NCI-H345 treated with DMSO at 0.1 percent for 48 hours (cell line): ENCODE results near the gene LRP6.
"Not testable (repeated sequence)": the region's sequence is repeated elsewhere in the genome, so short reads cannot be mapped to it uniquely, and the experiment has no call there.

Experiments
- DNase-seq: peaks from one replicate; lab custom pipeline; 2025; ENCODE audit not compliant: unreplicated experiment; lab: John Stamatoyannopoulos, UW

Gene LRP6

DNA sequence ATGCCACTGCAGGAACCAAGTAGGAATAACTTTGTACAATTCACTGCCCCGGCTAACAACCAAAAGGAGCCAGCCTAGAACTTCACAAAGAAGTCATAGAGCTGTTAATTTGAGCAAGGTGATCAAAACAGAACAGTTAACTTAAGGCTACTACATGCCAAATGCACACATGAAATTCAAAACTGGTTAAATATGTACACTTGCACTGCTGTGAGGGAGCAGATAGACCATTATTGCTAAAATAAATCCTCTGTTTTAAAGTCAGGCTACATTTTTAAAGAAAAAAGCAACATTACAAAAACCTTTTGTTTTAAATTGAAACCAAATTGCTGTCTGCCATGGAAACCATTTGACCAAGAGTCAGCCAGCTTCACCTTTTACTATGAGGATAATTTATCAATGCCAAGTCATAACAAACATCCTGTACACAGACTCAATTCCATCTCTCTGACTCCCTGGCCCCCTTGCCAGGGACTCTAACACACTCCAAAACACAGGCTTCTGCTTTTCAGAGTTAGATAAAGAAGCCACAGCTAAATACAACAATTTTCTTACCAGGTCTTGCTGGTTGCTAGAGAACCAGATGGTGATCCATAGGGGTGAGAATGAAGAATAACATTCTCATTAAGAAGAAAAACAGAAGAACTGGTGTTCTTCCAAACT, 84.0 kb downstream of the LRP6 start:
- no peak for DNase-seq

DNA sequence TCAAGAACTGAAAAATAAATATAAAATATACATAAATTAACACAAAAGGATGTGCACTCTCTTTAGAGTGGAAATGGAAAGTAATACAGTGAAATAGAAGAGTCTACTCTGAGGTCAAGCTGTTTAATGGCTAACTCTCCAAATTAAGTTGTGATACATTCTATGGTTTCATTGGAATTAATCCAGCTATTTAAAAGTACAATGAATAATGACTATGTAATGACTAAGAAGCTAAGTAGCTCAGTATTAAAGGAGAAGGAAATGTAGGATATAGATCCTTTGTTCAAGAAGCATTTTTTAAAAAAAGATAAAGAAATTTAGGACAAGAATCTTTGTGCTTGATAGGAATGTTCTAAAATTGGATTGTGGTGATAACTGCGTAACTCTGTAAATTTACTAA, 85.3 kb downstream of the LRP6 start:
- no peak for DNase-seq

DNA sequence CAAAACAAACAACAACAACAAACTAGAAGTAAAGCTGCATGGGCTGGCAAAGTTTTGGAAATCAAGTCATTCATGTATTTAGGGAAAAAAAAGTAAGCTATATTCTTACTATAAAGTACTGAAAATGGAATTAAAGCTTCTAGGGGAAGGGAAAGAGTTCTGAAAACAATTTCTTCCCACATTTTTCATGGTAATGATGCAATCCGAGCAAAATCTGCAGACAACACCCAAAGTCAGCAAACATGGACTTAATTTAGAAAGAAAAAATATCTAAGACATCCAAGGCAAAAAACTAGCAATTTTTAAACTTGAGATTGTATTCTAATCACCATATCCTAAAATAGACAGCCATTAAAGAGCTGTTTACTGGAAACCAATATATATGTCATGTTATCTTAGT, 86.3 kb downstream of the LRP6 start:
- DNase-seq: no peak

DNA sequence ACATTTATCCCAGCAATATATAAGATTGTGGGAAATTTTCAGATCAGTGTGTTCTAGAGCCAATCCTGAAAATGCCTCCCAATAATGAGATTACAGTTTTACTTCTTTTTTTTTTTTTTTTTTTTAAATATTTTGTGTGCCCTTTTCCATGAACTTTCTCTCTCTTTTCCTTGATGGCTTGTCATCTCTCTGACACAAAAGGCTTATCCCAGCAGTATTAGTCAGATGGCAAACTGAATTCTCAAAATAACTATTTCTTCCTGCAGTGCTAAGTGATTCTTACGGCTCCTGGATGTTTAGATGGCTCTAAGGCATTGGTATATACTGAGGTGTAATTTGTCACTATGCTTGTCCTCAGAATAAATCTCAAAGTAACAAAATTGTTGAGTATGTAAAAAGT, 86.7 kb downstream of the LRP6 start:
- DNase-seq: no peak

DNA sequence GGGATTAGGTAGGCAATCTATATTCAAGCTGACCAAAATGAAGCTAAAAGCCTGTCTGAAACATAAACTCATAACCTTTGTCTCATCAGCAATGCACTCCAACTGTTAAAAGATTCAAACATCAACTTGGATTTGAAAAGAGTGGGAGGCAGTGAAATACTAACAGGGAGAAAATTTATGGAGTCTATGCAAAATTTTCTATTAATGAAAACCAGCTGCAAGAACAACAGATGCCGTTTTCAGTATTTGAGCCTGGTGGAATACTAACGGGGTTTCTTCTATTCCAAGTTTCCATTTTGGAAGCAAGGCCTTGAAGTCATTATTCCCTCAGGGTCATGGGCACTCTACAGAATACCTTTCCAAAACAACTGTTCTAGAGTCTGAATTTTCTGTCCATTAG, 88.3 kb downstream of the LRP6 start:
- no peak for DNase-seq

DNA sequence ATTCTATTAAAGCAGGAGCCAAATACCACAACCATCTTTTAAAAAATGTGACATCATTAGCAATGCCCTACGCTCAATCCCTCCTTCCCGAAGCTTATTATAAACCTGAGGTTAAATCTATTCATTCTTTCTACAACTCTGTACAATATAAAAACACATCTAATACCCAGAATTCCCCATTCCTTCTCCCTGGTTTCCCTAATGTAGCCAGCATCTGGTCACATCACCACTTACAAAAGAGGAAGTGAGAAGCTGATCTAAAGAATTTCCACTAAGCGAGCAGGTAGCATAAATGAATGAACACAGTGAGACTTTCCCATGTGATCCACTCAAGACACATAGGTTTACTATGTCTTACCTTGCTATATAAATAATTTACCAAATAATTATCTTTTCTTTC, 90.4 kb downstream of the LRP6 start:
- no peak for DNase-seq

DNA sequence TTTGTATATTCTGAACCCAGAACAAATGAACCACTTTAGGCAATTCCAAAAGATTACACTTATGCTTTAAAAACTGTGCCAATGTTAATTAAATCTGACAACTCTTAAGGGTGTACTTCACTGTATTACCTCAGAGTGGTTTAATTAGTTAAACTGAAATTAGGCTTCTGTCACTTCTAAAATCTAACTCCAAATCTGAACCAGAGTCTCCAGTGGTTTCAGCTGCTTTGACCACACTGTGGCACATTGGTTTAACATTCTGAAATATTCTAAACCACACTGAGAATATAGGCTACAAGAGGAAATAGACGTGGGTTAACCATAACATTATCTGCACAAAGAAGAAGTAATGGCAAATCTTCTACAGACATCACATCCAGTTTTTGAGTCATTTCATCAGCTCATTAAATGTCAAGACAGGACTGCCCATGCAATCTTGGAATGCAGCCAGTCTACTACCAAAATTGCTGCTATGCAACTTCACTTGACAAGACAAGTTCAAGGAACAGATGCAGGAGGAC, 94.8 kb downstream of the LRP6 start:
- no peak for DNase-seq

DNA sequence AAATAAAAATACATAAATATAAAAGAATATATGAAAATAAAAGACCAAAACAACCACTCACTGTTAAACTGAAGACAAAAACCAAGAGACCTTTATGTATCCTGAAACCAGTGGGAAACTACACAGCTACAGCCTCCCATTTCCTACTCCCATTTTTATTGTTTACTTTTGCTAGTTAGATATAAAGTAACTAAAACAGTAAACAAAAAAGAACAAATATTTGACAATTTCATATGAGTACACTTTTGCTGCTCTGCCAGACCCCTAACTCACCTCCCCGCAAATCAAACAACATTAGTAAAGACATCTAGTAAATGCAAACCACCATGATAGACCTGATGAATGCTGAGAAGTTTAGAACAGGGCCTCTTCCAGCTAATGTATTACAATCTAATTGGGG, 99.0 kb downstream of the LRP6 start:
- DNase-seq: no peak

DNA sequence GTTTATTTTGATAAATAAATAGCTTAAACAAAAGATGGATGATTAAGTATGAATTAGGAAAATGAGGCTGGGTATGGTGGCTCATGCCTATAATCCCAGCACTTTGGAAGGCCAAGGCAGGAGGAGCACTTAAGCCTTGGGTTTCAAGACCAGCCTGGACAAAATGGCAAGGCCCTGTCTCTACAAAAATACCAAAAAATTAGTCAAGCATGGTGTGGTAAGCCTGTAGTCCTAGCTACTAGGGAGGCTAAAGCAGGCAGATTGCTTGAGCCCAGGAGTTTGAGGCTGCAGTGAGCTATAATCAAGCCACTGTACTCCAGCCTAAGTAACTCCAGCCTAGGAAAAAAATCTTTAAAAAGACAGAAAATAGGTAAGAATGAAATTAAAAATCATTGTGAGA, 100.1 kb downstream of the LRP6 start:
- no peak for DNase-seq

DNA sequence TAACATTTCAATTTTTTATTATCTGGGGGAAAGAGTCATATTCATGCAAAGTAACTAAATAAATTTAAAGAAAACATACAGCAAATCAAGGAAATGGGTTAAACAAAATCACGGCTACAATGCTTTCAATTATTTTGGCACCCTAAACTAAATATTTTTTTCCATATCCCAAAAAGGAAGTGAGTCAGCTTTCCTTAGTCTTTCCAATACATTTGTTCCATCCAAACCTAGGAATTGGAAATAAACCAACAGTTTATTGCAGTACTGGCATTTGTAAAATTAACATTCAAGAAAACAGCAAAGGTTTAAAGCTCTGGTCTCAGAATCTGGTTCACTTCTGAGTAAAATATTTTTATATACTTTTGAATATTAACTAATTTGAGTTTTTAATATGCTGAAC, 106.9 kb downstream of the LRP6 start:
- no peak for DNase-seq

DNA sequence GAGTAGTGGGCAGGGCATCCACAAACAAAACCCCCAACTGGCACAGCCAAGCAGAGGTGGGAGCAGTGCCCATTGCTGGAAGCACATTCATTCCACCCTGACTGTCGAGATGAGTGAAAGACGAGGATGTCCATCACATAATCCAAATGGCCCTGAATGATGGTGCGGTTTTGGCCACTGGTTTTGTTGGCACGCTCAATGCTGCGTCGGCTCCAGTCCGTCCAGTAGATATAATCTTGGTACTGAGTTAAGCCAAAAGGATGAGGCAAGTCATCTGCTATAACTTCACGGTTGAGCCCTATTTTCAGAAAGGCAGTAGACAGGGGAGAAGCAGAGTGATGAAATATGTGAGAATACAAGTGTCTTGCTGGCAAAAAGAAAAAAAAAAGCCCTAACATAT, 108.0 kb downstream of the LRP6 start:
- DNase-seq: no peak

DNA sequence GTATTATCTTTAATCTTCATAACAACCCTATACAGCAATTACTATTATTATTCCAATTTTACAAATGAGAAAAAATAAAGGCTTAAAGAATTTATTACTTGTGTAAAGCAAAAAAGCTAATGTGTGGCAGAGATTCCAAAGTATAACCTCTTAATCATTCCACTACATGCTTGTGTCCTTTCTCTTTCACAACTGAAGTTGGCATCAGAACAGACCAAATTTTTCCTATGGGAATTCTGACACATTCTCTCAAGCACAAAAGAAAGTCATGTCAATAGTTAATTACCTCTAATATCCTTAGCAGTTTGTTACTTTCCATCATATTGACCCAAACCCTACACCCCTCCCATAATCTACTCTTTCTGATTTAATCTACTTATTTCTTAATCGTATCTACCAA, 109.4 kb downstream of the LRP6 start:
- DNase-seq: no peak

DNA sequence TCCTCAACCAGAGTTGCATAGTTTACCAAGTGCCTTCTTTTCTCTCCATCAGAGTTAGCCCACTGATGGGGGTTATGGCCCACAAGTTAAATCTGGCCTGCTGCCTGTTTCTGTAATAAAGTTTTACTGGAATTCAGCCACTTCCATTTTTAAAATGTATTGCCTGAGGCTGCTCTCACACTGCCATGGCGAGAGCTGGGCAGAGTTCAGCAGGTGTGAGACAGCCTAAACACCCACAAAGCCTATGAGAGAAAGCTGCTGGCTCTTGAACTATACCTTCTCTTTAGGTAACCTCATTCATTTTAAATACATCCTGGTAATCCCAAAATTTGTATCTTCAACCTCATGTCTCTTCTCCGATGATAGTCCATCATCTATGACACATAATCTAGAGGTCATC, 110.0 kb downstream of the LRP6 start:
- DNase-seq: no peak

DNA sequence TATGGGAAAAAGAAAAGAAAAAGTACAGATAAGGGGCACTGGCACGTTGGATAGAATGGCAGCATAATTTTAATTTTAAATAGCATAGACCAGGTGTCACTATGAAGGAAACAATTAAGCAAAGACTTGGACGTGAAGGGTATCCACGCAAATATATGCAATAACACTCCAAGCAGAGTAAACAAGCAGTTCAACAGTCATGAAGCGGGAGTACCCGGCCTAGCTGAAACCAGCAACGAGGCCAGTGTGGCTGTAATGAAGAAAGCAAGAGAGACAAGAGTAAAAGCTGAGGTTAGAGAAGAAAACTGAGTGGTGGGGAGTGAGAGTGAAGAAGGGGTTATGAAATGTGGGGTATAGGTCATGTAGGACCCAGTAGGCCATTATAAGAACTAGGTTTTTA, 110.7 kb downstream of the LRP6 start:
- DNase-seq: no peak

DNA sequence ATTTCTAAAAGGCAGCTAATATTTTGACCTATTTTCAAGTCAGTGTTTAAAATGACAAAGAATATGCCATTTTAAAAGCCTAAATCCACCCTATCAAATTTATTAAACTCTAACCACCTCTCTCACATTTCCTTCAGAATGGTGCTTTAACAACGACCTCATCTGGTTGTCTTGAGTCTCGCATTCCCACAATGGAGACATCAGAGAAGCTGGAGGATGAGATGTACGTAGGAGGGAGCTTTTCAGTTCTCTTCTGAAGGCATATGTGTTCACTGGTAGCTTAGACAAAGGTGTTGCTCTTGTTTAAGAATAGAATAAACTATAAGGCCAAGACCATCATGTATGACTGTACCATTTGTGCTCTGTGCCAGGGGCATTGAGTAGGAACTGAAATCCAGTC, 113.2 kb downstream of the LRP6 start:
- DNase-seq: no peak

DNA sequence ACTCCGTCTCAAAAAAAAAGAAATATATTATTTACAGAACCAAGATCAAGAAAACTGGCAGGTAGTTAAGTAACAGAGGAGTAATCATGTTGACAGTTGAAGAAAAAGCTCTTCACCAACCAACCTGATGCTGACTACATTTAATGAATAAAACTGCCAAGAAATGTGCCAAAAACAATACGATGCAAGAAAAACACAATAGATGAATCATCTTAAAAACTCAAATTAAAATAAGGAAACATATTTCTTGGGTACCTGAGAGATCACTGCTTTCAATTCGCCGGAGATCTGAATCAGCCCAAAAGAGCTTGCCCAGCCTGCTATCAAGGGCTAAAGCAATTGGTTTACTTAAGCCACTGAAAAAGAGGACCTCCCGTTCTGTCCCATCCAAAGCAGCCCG, 119.7 kb downstream of the LRP6 start:
- no peak for DNase-seq

DNA sequence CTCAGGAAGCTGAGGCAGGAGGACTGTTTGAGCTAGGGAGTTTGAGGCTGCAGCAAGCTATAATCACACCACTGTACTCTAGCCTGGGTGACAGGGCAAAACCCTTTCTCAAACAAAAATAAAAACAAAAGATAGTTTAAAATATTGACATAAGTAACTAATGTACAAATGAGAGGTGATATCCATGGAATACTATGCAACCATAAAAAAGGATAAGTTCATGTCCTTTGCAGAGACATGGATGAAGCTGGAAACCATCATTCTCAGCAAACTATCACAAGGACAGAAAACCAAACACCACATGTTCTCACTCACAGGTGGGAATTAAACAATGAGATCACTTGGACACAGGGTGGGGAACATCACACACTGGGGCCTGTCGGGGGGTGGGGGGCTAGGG, 122.3 kb downstream of the LRP6 start:
- not testable (repeated sequence) for DNase-seq

DNA sequence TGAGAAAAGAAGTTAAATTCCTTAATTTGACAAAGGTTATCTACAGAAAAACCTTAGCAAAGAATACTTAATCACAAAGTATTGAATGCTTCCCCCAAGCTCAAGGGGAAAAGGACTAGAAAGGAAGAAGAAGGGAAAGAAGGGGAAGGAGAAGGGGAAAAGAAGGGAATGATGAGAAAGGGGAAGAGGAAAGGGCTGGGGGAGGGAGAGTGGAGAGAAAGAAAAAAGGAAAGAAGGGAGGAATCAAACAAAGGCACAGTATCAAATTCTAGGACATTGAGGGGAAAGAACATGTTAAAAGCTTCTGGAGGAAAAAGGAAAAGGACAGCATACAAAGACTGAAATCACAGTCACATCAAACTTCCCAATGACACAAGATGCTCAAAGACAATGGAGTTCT, 125.8 kb downstream of the LRP6 start:
- no peak for DNase-seq

DNA sequence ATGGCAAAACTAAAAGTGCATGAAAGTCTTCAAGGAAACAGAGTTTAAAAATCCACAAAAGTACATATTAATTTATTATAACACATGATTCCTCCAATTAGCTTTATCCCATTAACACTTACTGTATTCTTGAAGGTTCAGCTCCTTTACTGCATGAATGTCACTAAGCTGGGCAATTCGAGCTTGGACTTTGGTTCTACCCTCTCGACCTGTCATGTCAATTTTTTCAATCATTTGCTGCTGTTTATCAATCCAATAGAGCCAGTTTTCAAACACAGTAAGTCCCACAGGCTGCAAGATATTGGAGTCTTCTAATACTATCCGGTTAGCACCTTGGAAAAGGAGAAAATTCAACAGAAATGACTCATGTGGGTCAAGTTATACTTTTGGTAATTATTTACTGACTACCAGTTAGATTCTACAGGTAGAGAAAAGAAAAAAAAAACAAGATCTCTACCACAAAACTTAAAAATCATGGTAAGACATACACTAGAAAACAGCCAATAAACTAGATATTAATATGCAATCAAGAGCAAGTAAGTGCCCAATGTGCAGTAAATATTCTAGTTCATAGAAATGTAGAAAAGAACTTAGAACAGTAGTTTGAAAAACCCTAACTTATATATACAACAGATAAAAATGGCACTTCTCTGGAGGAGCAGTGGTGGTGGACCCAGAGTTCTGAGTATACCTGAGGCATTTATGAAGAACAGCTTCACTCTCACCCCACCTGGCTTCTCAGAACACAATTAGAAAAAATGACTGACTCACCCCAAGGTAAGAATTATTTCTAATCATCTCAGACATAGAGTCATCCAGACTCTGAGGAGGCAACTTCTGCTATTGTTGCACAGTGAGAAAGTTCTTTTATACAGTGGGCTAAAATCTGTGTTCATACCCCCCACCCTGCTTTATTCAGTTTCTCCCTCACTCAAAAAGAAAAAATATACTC, 128.4 kb downstream of the LRP6 start:
- DNase-seq: no peak

DNA sequence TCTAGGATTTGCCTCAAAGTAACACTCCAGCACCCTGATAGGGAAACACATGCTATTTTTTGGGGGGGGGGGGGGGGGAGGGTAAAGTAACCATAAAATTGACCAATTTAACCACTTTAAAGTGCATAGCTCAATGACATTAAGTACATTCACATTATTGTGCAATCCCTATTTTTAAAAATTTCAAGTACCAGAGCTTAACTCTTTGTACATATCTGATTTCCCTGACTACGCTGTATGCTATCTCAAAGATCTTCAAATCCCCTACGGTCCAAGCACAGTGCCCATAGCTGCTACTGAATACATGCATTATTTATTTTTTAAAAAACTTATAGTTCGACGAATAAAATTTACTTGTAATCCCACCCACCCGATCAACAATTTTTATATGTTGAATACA, 133.1 kb downstream of the LRP6 start:
- no peak for DNase-seq

DNA sequence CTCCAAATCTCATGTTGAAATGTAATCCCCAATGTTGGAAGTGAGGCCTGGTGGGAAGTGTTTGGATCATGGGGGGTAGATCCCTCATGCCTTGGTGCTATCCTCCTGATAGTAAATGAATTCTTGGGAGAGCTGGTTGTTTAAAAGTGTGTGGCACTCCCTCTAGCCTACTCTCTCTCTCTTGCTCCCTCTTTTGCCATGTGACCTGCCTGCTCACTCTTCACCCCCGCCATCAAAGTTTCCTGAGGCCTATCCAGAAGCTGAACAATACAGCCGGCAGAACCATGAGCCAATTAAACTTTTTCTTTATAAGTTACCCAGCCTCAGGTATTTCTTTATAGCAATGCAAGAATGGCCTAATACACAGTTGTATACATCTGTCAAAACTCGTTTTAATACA, 133.6 kb downstream of the LRP6 start:
- DNase-seq: no peak

DNA sequence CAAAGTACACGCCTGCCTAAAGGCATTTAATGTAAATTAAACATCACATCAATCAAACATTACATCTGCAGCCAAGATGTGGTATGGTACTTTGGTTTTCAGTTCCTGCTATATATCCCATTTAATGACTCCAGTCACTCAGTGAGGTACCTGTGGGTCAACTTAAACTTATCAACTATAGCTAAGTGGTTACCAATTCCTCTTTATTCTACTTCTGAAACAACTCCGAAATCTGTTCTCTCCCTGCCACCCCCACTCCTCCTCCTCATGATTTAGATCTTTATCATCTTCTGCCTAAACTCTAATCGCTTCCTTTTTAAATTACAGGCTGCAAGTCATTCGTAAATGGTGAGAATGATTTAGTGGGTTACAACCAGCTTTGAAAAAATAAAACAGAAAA, 138.2 kb downstream of the LRP6 start:
- no peak for DNase-seq
